Measurements from ENCODE around the gene COMMD1. TPM values are rescaled to one million over a fixed set of nuclear protein-coding genes. Genes with fewer than 3 reads are reported as not detected.

The COMMD1 gene
- total and polyA plus RNA-seq, 2 donors (not counting 1 experiment from before 2014, with no cell fraction given), result 38.6 to 49.3 TPM

DNA sequence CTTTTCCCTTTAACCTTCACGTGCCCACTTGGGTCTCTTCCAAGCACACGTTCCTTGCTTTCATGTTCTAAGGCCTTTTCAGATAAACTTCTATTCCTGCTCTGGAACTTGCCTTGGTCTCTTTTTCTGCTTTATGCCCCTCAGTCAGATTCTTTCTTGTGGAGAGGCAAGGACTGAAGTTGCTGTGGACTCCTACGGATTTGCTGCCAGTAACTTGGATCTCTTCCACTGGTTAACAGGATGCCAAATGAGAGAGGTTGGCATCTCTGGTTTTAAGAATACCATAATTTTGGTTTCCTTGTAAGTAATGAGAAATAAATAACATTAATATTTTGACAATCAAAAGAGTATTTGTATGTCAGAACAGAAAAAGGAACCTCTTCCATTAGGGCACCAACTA lies 33.0 kb downstream of the COMMD1 start:
- no peaks in the 10 kb centered on the region for H3K27me3 ChIP-seq (ENCODE audit: control insufficient read depth, insufficient read depth, low read length)
- H3K4me3 ChIP-seq (replicated peaks in 1 of 4; ENCODE audit: control extremely low read depth in 1 of 4, insufficient read depth in 1 of 4, low read depth in 3 of 4, low read length in 4 of 4), result no peak overlapping the region
- H3K4me2 ChIP-seq (ENCODE audit: extremely low read depth, insufficient read depth, low read length), result no peak overlapping the region
- H4K20me1 ChIP-seq (ENCODE audit: control insufficient read depth, extremely low read depth, insufficient read depth, low read length), result no peaks in the 10 kb centered on the region
- H3K79me2 ChIP-seq (ENCODE audit: control insufficient read depth, insufficient read depth, low read length), result no peaks in the 10 kb centered on the region
- H2AFZ ChIP-seq (ENCODE audit: low read length), result no peak overlapping the region
- H3K27ac ChIP-seq (ENCODE audit: insufficient read depth, low read length), result no peak overlapping the region
- no peaks in the 10 kb centered on the region for H3K4me1 ChIP-seq (ENCODE audit: control insufficient read depth, extremely low read depth, insufficient read depth, low read length)
- H3K9me3 ChIP-seq (ENCODE audit: control insufficient read depth, insufficient read depth, low read depth, low read length), result no peaks in the 10 kb centered on the region
- H3K9ac ChIP-seq (ENCODE audit: insufficient read depth, low read length), result no peak overlapping the region
- TF ChIP-seq EZH2 (IDR thresholded peaks at IDR 0.05; ENCODE audit: low read length, missing control alignments) (no peak), CTCF (conservative IDR thresholded peaks at IDR 0.05 in 1 of 2, IDR thresholded peaks at IDR 0.05 in 1 of 2; ENCODE audit: low read depth in 1 of 2, low read length in 2 of 2) (no peak)
- H3K36me3 ChIP-seq (ENCODE audit: control insufficient read depth, insufficient read depth, low read length), result no peaks in the 10 kb centered on the region
- DNase-seq (ENCODE audit: low read depth in 2 of 2), result no peak

DNA sequence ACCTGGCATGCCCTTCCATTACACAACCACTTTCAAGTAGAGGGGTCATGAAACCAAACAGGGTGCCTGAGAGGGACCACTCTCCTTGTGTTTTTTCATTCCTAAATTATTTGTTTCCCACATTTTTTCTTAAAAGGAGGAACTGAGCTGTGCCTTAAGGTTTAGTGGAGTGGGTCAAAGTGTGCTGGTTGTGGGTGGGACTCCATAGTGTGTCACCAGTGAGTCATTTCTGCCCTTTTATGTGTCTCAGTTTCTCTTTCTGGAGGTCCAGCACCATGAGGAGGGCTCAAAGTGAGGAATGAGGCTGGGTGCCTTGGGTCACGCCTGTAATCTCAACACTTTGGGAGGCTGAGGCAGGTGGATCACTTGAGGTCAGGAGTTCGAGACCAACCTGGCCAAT lies 37.8 kb downstream of the COMMD1 start:
- Histone ChIP-seq H3K36me3 (ENCODE audit: control insufficient read depth, insufficient read depth, low read length) (no peaks in the 10 kb centered on the region), H3K9me3 (ENCODE audit: control insufficient read depth, insufficient read depth, low read depth, low read length) (no peaks in the 10 kb centered on the region), H3K4me2 (ENCODE audit: extremely low read depth, insufficient read depth, low read length) (no peak overlapping the region), H4K20me1 (ENCODE audit: control insufficient read depth, extremely low read depth, insufficient read depth, low read length) (no peaks in the 10 kb centered on the region), H3K9ac (ENCODE audit: insufficient read depth, low read length) (no peak overlapping the region), H3K4me1 (ENCODE audit: control insufficient read depth, extremely low read depth, insufficient read depth, low read length) (peaks cover 2% of the 10 kb centered on the region), H3K4me3 (replicated peaks in 1 of 4; ENCODE audit: control extremely low read depth in 1 of 4, insufficient read depth in 1 of 4, low read depth in 3 of 4, low read length in 4 of 4) (no peak overlapping the region), H3K27ac (ENCODE audit: insufficient read depth, low read length) (no peak overlapping the region), H3K79me2 (ENCODE audit: control insufficient read depth, insufficient read depth, low read length) (no peaks in the 10 kb centered on the region), H3K27me3 (ENCODE audit: control insufficient read depth, insufficient read depth, low read length) (no peaks in the 10 kb centered on the region), H2AFZ (ENCODE audit: low read length) (no peak overlapping the region)
- TF ChIP-seq EZH2 (IDR thresholded peaks at IDR 0.05; ENCODE audit: low read length, missing control alignments) (no peak), CTCF (conservative IDR thresholded peaks at IDR 0.05 in 1 of 2, IDR thresholded peaks at IDR 0.05 in 1 of 2; ENCODE audit: low read depth in 1 of 2, low read length in 2 of 2) (no peak)
- peak in 1 of 2 donors; percentile 21 for DNase-seq (ENCODE audit: low read depth in 2 of 2)

GRCh38 chr2:61946666-61947065 lies 41.2 kb downstream of the COMMD1 start:
- Histone ChIP-seq H3K4me3 (replicated peaks in 1 of 4; ENCODE audit: control extremely low read depth in 1 of 4, insufficient read depth in 1 of 4, low read depth in 3 of 4, low read length in 4 of 4) (no peak overlapping the region), H3K9ac (ENCODE audit: insufficient read depth, low read length) (no peak overlapping the region), H3K79me2 (ENCODE audit: control insufficient read depth, insufficient read depth, low read length) (no peaks in the 10 kb centered on the region), H3K27ac (ENCODE audit: insufficient read depth, low read length) (no peak overlapping the region), H3K9me3 (ENCODE audit: control insufficient read depth, insufficient read depth, low read depth, low read length) (no peaks in the 10 kb centered on the region), H3K36me3 (ENCODE audit: control insufficient read depth, insufficient read depth, low read length) (no peaks in the 10 kb centered on the region), H3K4me2 (ENCODE audit: extremely low read depth, insufficient read depth, low read length) (no peak overlapping the region), H2AFZ (ENCODE audit: low read length) (no peak overlapping the region), H4K20me1 (ENCODE audit: control insufficient read depth, extremely low read depth, insufficient read depth, low read length) (no peaks in the 10 kb centered on the region), H3K4me1 (ENCODE audit: control insufficient read depth, extremely low read depth, insufficient read depth, low read length) (peaks cover 2% of the 10 kb centered on the region), H3K27me3 (ENCODE audit: control insufficient read depth, insufficient read depth, low read length) (no peaks in the 10 kb centered on the region)
- TF ChIP-seq EZH2 (IDR thresholded peaks at IDR 0.05; ENCODE audit: low read length, missing control alignments) (no peak), CTCF (conservative IDR thresholded peaks at IDR 0.05 in 1 of 2, IDR thresholded peaks at IDR 0.05 in 1 of 2; ENCODE audit: low read depth in 1 of 2, low read length in 2 of 2) (no peak)
- DNase-seq (ENCODE audit: low read depth in 2 of 2), result peak in 1 of 2 donors; percentile 47
